BJ (cell line): ENCODE measurements around the gene ZNF782. TPM values are rescaled to one million over a fixed set of nuclear protein-coding genes. Genes with fewer than 3 reads are reported as not detected.

Experiments
- CTCF ChIA-PET: fragments of 350-600 bp; formaldehyde crosslinking; extraction: SDS; loops from one replicate; lab custom pipeline; 2021; ENCODE audit warnings: antibody characterized with exemption, inconsistent platforms; lab: Yijun Ruan, JAX
- POLR2A ChIA-PET: fragments of 300-600 bp; sonication (Branson Sonifier 250); formaldehyde crosslinking; extraction: SDS; loops from one replicate; lab custom pipeline; 2021; ENCODE audit warnings: antibody characterized with exemption; lab: Charles Lee
- DNase-seq: peaks from one replicate; pipeline ENCODE4 v3.0.0-alpha.2; 2011; ENCODE audit warnings: low read depth
- H3K27me3 ChIP-seq: 2 replicates; pipeline ENCODE4 v1.6.0; 2011; ENCODE audit warnings: low read length; ENCODE audit not compliant: control insufficient read depth, insufficient read depth
- H3K36me3 ChIP-seq: 2 replicates; pipeline ENCODE4 v1.5.1; 2011; ENCODE audit warnings: low read length; ENCODE audit not compliant: control insufficient read depth, insufficient read depth
- H3K4me3 ChIP-seq: 2 replicates; pipeline ENCODE4 v1.5.1; 2011; ENCODE audit warnings: low read depth, mild to moderate bottlenecking, control low read depth, low read length
- CTCF ChIP-seq: IDR thresholded peaks from 2 replicates; pipeline ENCODE4 v1.5.1; 2011; ENCODE audit warnings: low read depth, mild to moderate bottlenecking, control low read depth, inconsistent platforms, low read length, moderate library complexity; ENCODE audit not compliant: insufficient read depth
- polyA plus RNA-seq: library from polyadenylated mRNA; depleted of rRNA; stranded (reverse); fragments of >200 nt; gene quantifications from 2 replicates; pipeline ENCODE4 v1.2.3, GENCODE V29; 2011

The ZNF782 gene
- polyA plus RNA-seq, 1 experiment = 0.96 TPM

- Histone ChIP-seq H3K4me3 (no peak overlapping the region), H3K27me3 (no peaks in the 10 kb centered on the region), H3K36me3 (no peaks in the 10 kb centered on the region)
- POLR2A ChIA-PET = no interaction called here
- no peak for TF ChIP-seq CTCF
- peak; percentile 48 for DNase-seq
- CTCF ChIA-PET = interaction anchor here (0.6 to 1.9 kb wide), 2 partner anchors 27 to 480 kb away, joined by 3 to 9 read pairs; no protein-coding TSS in a partner anchor
Measured at GRCh38 chr9:96884443-96884842, 30.1 kb upstream of the ZNF782 start.

- ChIA-PET POLR2A (no interaction called here), CTCF (interaction anchor here (1.9 kb wide), 1 partner anchor 27 kb away, joined by 9 read pairs; no protein-coding TSS in a partner anchor)
- no peak overlapping the region for H3K4me3 ChIP-seq
- DNase-seq = no peak
- H3K27me3 ChIP-seq = no peaks in the 10 kb centered on the region
- H3K36me3 ChIP-seq = no peaks in the 10 kb centered on the region
- no peak for TF ChIP-seq CTCF
Measured at GRCh38 chr9:96883922-96884321, 29.6 kb upstream of the ZNF782 start.

DNA sequence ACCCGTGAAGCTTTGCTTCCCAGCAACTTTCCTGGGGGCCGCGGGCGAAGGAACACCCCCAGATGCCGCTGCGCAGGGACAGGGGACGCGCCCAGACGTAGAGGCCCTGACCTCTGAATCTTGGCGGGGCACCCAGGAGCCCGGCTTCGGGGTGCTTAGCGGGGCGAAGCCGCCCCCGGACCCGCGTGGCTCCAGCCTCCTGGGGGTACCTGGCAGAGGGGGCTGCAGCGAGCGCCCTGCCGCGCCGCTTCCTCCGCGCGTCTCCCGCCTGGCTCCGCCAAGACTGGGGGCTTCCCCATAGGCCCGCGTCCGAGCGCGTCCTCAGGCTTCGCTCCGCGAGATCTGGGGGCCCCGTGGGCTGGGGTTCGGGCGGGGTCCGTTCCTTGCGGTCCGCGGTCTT is 23.0 kb upstream of the ZNF782 start:
- Histone ChIP-seq H3K27me3 (peaks cover 25% of the 10 kb centered on the region), H3K36me3 (no peaks in the 10 kb centered on the region), H3K4me3 (no peak overlapping the region)
- POLR2A ChIA-PET = no interaction called here
- no peak for DNase-seq
- CTCF ChIA-PET = no interaction called here
- TF ChIP-seq CTCF = no peak

DNA sequence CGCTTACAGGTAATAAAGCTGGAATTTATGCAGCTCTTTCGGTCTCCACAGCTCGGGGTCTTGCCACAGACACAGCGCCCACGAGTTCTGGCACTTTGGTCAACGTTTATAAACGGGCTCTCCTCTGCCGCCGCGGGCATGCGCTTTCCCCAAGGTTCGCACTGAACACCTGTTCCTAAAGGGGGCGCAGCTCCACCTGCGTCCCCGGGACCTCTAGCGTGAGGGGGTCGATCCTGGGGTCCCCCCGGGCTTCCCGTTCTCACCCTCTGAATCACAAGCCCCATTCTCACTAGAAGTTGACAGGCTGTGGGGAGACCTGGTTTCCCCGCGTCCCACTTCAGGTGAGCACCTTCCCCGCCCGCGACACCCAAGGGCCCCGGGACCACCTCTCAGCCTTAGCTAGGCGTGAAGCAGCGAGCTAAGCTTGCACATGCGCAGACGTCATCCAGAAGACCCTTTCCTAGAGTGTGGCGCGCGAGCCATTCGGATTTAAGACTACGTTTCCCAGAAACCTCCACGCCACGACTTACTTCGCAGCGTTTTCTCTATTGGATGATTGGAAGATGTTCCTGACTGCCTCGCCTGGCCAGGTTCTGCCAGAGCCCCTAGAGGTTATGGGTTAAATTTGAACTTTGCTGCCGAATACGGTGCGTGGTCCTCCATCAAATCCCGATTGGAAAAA is 21.3 kb upstream of the ZNF782 start:
- peak; percentile 22; the same call in 1 of the 2 replicates for TF ChIP-seq CTCF
- DNase-seq = no peak
- peak overlapping the region; percentile 50 for H3K4me3 ChIP-seq
- POLR2A ChIA-PET = no interaction called here
- no peaks in the 10 kb centered on the region for H3K36me3 ChIP-seq
- CTCF ChIA-PET = interaction anchor here (1.3 to 5.3 kb wide), 2 partner anchors 18 to 592 kb away, joined by 3 to 35 read pairs; no protein-coding TSS in a partner anchor
- peaks cover 25% of the 10 kb centered on the region for H3K27me3 ChIP-seq

DNA sequence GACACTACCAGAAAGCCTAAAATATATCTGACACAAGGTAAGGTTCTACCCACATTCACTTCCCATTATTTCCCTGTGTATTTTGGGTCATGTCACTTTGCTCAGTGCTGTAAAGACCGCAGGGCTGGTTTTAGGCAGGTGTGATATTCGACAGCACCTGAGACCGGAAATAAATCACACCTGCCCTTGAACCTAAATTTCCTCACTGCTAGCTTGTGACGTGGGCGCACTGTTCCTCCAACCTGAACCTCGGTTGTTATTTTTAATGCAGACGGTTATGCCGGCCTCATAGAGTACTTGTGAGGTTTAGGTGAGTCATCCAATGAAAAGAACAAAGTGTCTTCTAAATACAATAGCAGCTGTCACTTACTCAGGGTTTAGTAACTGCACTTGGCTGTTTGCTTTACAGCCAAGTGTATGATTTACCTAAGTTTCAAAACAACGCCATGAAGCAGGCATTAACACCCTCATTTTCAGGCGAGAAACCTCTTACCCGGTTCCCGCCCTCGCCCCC is 20.7 kb upstream of the ZNF782 start:
- Histone ChIP-seq H3K4me3 (peak overlapping the region; percentile 50), H3K27me3 (peaks cover 25% of the 10 kb centered on the region), H3K36me3 (no peaks in the 10 kb centered on the region)
- no peak for TF ChIP-seq CTCF
- POLR2A ChIA-PET = no interaction called here
- CTCF ChIA-PET = interaction anchor here (1.3 to 5.3 kb wide), 2 partner anchors 18 to 593 kb away, joined by 3 to 35 read pairs; no protein-coding TSS in a partner anchor
- DNase-seq = no peak
